T follicular helper cell (primary cell): ENCODE measurements around the gene SGCB.

ENCODE experiments used
- DNase-seq: peaks from one replicate; pipeline ENCODE4 v3.0.0-alpha.2; 2020; ENCODE audit warnings: low read depth

The SGCB gene

DNA sequence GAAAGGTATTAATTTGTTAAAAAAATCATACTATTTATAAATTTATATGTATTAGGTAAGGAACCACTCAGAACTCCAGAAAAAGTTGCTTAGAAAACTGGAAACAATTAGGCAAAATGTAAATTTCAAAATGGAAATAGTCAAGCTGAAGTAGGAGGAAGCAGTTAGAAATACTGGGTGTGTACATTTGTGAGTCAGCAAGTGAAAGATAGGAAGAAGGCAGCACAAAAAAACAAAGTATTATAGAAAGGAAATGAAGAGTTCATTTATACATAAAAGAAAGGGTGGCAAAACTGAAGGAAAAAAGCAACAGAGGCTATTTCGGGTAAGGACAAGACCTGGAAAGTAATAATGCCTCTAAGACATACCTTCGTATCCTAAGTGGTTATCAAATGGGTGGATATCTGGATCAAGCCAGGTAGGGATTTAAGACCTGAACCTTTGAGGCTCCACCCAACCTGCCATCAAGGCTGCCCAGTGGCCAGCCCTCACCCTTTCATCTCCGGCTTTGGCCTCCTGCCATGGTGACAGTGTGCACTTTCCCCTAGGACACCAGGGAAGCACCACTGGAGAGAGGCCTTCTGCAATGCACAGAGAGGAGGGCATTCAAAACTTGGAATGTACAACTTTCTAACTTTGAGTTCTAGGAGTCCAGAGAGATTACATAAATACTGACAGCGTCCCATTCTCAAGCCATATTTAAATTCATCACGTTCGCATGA lies 18.0 kb downstream of the SGCB start, which contains the start of gene LRRC66:
Gene LRRC66, minus strand, starts transcription at position 428 of the 722 bp plus-strand sequence. CDS start 2,750 bp downstream, outside the sequence.
- no peak for DNase-seq

GRCh38 chr4:52017814-52018213 lies 20.3 kb downstream of the SGCB start:
- DNase-seq = no peak

DNA sequence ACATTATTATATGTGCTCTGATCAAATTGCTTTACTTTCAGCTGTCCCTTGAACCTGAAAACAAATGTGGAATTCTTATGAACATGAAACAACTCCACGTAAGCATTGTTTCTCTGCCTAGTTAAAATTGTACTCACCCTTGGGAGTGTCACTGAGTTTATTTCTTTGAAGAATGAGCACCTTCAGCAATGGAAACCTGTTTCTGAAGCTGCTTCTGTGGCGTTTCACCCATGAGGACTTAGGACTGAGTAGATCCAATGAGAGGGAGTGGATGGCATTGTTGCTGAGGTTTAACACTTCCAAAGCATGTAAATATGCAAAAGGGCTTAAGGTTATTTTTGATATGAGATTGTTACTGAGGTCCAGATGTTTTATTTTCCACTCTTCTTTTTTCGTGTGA lies 21.1 kb downstream of the SGCB start:
- no peak for DNase-seq

- DNase-seq = no peak
Measured at GRCh38 chr4:52015366-52015765, 22.7 kb downstream of the SGCB start.

- no peak for DNase-seq
Measured at GRCh38 chr4:52014903-52015302, 23.2 kb downstream of the SGCB start.

GRCh38 chr4:52012651-52013050 lies 25.4 kb downstream of the SGCB start:
- DNase-seq = no peak

DNA sequence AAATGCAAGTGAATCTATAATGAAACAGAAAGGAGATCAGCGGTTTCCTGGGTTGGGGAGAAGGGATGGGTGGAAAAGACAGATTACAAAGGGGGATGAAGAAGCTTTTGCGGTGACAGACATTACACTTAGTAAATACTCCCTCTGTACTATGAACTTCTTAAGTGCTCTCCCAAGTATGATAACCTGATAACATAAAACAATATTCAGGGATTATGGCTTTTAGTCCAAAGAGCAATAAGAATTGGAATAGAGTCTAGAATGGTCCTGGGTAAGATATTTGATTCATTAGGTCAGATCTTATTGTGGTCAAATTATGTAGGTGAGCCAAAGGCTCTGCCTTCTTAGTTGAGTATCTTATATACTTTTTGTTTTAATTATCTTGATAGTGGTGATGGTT lies 27.1 kb downstream of the SGCB start:
- DNase-seq = no peak

GRCh38 chr4:52006887-52007286 lies 31.2 kb downstream of the SGCB start:
- no peak for DNase-seq

GRCh38 chr4:52005604-52006273 lies 32.4 kb downstream of the SGCB start:
- DNase-seq = no peak

GRCh38 chr4:52004414-52004813 lies 33.7 kb downstream of the SGCB start:
- no peak for DNase-seq

GRCh38 chr4:52001616-52002015 lies 36.5 kb downstream of the SGCB start:
- DNase-seq = no peak

- no peak for DNase-seq
Measured at GRCh38 chr4:51999250-51999649, 38.8 kb downstream of the SGCB start.

DNA sequence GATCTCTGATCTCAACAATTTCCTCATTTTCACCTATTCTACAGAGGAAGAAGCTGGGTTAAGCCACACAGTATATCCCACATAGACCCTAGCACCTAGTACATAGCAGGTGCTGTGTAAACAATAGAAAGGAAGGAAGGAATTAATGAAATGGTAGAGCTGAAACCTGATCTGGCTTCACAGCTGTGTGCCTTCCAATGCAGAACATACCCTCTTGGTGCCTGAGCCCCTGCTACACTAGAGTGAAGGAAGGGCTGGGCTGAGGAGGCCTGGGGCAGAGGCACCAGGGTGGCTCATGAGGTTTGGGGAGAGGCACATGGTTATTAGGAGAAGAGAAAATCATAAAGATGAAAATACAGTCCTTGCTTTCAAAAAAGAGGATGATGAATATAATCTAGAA lies 39.3 kb downstream of the SGCB start:
- no peak for DNase-seq

DNA sequence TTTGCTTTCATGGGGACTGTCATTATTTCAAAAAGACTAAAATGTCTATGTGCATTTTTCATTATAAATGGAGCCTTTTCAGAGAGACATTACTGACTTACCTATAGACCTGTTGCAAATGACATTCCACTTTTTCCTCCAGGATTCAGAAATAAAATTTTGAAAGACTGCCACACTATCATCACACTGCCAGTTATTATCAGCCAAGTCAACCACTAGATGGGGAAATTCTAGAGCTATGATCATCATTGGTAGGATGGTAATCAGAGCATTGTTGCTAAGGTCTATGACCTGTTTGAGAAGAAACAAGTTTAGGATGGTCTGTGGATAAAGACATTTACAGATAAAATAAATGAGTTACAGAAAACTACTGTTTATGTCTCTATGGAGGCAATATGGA lies 40.5 kb downstream of the SGCB start:
- no peak for DNase-seq

DNA sequence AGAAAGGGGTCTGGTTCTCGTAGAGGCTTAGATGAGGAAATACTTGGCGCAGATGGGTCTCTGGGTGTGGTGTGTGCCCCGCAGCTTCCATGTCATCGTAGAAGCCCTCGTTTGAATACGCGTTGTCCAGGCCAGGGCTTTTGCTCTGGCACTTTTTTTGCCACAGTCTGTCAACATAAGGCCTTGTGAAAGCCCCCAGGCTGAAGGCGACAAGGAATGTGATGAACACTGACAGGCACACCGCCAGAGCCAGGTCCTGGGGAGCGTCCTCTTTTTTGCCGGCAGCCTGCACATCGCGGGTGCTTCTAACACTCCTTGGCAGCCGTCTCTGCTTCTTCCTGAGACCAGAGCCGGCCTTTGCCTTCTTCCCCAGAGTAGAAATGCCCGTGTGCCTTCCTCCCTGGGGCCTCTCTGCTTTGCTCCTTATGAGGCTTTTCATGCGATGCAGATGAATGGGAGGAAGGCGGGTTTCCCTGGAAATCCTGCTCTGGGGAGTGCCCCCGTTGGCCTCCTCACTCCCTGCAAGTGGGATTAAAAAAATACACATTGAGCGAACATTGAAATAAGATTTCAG lies 42.4 kb downstream of the SGCB start:
- no peak for DNase-seq
